ENCODE data around the gene DENND10.

- TF ChIP-seq CTCF (conservative IDR thresholded peaks at IDR 0.05; ENCODE audit: low read depth, low read length): no peak
- TF ChIP-seq EZH2 (IDR thresholded peaks at IDR 0.05; ENCODE audit: borderline replicate concordance, low read depth, low read length, poor library complexity, severe bottlenecking): no peak
These were observed 8.1 kb downstream of the DENND10 start for GRCh38 chr10:119112056-119112455.
